HCT116 (cell line): ENCODE results near the gene HDAC2. TPM values are rescaled to one million over a fixed set of nuclear protein-coding genes. Genes with fewer than 3 reads are reported as not detected.

Experiments used
- ATAC-seq: fragments of 200-7000 bp; cut with Tn5 transposase; 2 replicates; pipeline ENCODE4 v1.9.1; 2020; ENCODE audit warnings: mild to moderate bottlenecking, moderate library complexity
- BruUV-seq: library from RNA; stranded (reverse); fragments of 400-500 nt; replicated peaks from 2 replicates; lab custom pipeline; 2021; lab: Mats Ljungman, UMichigan
- CTCF ChIA-PET: fragments of 300-600 bp; sonication (Branson Sonifier 250); formaldehyde crosslinking; loops from one replicate; lab custom pipeline; 2021; ENCODE audit warnings: antibody characterized with exemption; lab: Charles Lee
- POLR2A ChIA-PET: fragments of 300-600, 350-600 bp; sonication (Branson Sonifier 250); formaldehyde crosslinking; loops from one replicate; lab custom pipeline; 2021; ENCODE audit warnings: antibody characterized with exemption; lab: Charles Lee
- RAD21 ChIA-PET, 2 experiments: fragments of 300-600 bp; sonication (Branson Sonifier 250); formaldehyde crosslinking; loops; one replicate each; lab custom pipeline; 2023; ENCODE audit warnings: low total read pairs in 2 of 2; ENCODE audit not compliant: uncharacterized antibody in 2 of 2, unreplicated experiment in 2 of 2, low non-redundant PET in 1 of 2; lab: Charles Lee
- DNase-seq: peaks from one replicate; pipeline ENCODE4 v3.0.0-alpha.2; 2010; ENCODE audit warnings: low read depth, low spot score
- H2AFZ ChIP-seq: fragments of 200-600 bp; shearing (Covaris generic), sonication (generic); 2 replicates; pipeline ENCODE4 v1.6.1; 2017; ENCODE audit warnings: low read depth, mixed run types, mixed read lengths, antibody characterized with exemption, low read length; ENCODE audit not compliant: poor library complexity, severe bottlenecking
- H3K27ac ChIP-seq: 2 replicates; pipeline ENCODE4 v1.5.1; 2012; ENCODE audit warnings: low read depth, low read length
- H3K27me3 ChIP-seq: fragments of 200-600 bp; sonication (generic); 2 replicates; pipeline ENCODE4 v1.6.1; 2016; ENCODE audit warnings: mixed run types, low read length, mixed read lengths; ENCODE audit not compliant: insufficient read depth
- H3K36me3 ChIP-seq, 2 experiments: fragments of 200-500 bp in 1 of 2; fragments of 200-600 bp in 1 of 2; sonication (Bioruptor generic) in 1 of 2; sonication (generic) in 1 of 2; 2 replicates each; pipeline versions ENCODE4 v1.5.1 to v1.6.1; 2014 to 2016; ENCODE audit warnings: low read length in 2 of 2, inconsistent platforms in 1 of 2, mixed read lengths in 1 of 2, mixed run types in 1 of 2; ENCODE audit not compliant: insufficient read depth in 2 of 2, control insufficient read depth in 1 of 2
- H3K4me1 ChIP-seq, 2 experiments: fragments of 200-600 bp in 1 of 2; sonication (generic) in 1 of 2; 2 replicates each; pipeline versions ENCODE4 v1.5.1 to v1.6.1; 2012 to 2017; ENCODE audit warnings: low read length in 2 of 2, inconsistent platforms in 1 of 2, mild to moderate bottlenecking in 1 of 2, mixed read lengths in 1 of 2, mixed run types in 1 of 2, moderate library complexity in 1 of 2; ENCODE audit not compliant: insufficient read depth in 2 of 2, control insufficient read depth in 1 of 2
- H3K4me2 ChIP-seq: fragments of 200-600 bp; sonication (generic); 2 replicates; pipeline ENCODE4 v1.6.1; 2017; ENCODE audit warnings: mixed run types, low read length, mixed read lengths
- H3K4me3 ChIP-seq, 2 experiments: fragments of 200-600 bp in 1 of 2; sonication (generic) in 1 of 2; replicated peaks in 1 of 2; 2 replicates each; pipeline ENCODE4 v1.5.1; 2011 to 2016; ENCODE audit warnings: low read length in 2 of 2, control low read depth in 1 of 2, low read depth in 1 of 2, mild to moderate bottlenecking in 1 of 2, mixed read lengths in 1 of 2, mixed run types in 1 of 2
- H3K79me2 ChIP-seq: fragments of 200-600 bp; sonication (generic); 2 replicates; pipeline ENCODE4 v1.6.1; 2017; ENCODE audit warnings: mild to moderate bottlenecking, mixed run types, low read length, moderate library complexity, mixed read lengths; ENCODE audit not compliant: insufficient read depth
- H3K9ac ChIP-seq: fragments of 200-600 bp; sonication (generic); 2 replicates; pipeline ENCODE4 v1.6.1; 2016; ENCODE audit warnings: low read length, mixed read lengths
- H3K9me2 ChIP-seq: fragments of 200-600 bp; sonication (generic), shearing (Covaris generic); 2 replicates; pipeline ENCODE4 v1.6.1; 2017; ENCODE audit warnings: mixed run types, mild to moderate bottlenecking, moderate library complexity; ENCODE audit not compliant: insufficient read depth
- H3K9me3 ChIP-seq, 2 experiments: fragments of 200-500 bp in 1 of 2; fragments of 200-600 bp in 1 of 2; sonication (Bioruptor generic) in 1 of 2; sonication (generic) in 1 of 2; 2 replicates each; pipeline ENCODE4 v1.6.1; 2014 to 2017; ENCODE audit warnings: low read length in 2 of 2, mixed read lengths in 2 of 2, inconsistent platforms in 1 of 2, low read depth in 1 of 2, mild to moderate bottlenecking in 1 of 2, mixed run types in 1 of 2, moderate library complexity in 1 of 2; ENCODE audit not compliant: control insufficient read depth in 1 of 2, insufficient read depth in 1 of 2
- H4K20me1 ChIP-seq: fragments of 200-600 bp; sonication (generic), shearing (Covaris generic); 2 replicates; pipeline ENCODE4 v1.6.1; 2017; ENCODE audit warnings: mixed run types, mild to moderate bottlenecking, moderate library complexity; ENCODE audit not compliant: insufficient read depth
- ATF3 ChIP-seq: IDR thresholded peaks from 2 replicates; pipeline ENCODE4 v1.6.1; 2012
- CTCF ChIP-seq, 3 experiments: fragments of 200-600 bp in 1 of 3; sonication (generic) in 1 of 3; IDR thresholded peaks in 2 of 3; conservative IDR thresholded peaks in 1 of 3; 2 replicates each; pipeline ENCODE4 v1.5.1; 2012 to 2017; ENCODE audit warnings: low read depth in 2 of 3, low read length in 2 of 3, antibody characterized with exemption in 1 of 3, borderline replicate concordance in 1 of 3, control low read depth in 1 of 3, mild to moderate bottlenecking in 1 of 3, mixed read lengths in 1 of 3, mixed run types in 1 of 3, moderate library complexity in 1 of 3; ENCODE audit not compliant: insufficient read depth in 1 of 3
- ELF1 ChIP-seq: IDR thresholded peaks from 2 replicates; pipeline ENCODE4 v1.6.1; 2012; ENCODE audit warnings: low read depth, borderline replicate concordance
- FOSL1 ChIP-seq: IDR thresholded peaks from 2 replicates; pipeline ENCODE4 v1.6.1; 2012; ENCODE audit warnings: low read depth
- RAD21 ChIP-seq: IDR thresholded peaks from 2 replicates; pipeline ENCODE4 v1.6.1; 2012; ENCODE audit warnings: low read depth, mild to moderate bottlenecking
- REST ChIP-seq: IDR thresholded peaks from 2 replicates; pipeline ENCODE4 v1.6.1; 2012; ENCODE audit warnings: low read depth
- SRF ChIP-seq: IDR thresholded peaks from 2 replicates; pipeline ENCODE4 v1.6.1; 2012; ENCODE audit warnings: low read depth
- YY1 ChIP-seq: IDR thresholded peaks from 2 replicates; pipeline ENCODE4 v1.6.1; 2011; ENCODE audit warnings: low read length, low read depth, moderate library complexity, mild to moderate bottlenecking; ENCODE audit not compliant: insufficient replicate concordance; ENCODE audit errors: extremely low read depth
- ZBTB33 ChIP-seq: IDR thresholded peaks from 2 replicates; pipeline ENCODE4 v1.6.1; 2011; ENCODE audit warnings: mild to moderate bottlenecking, low read length, moderate library complexity; ENCODE audit not compliant: insufficient replicate concordance; ENCODE audit errors: extremely low read depth
- intact Hi-C: fragments of 100-400 bp; cut with micrococcal nuclease; formaldehyde crosslinking; loops from 2 replicates; pipeline ENCODE4 v1.10.0; 2022
- total RNA-seq: library from RNA; stranded (reverse); gene quantifications from one replicate; pipeline ENCODE4 v1.2.1, GENCODE V29; 2021; ENCODE audit not compliant: unreplicated experiment

HDAC2 gene
- total RNA-seq, 1 experiment from 2014 or later = 153 TPM

- H3K27ac ChIP-seq = no peak overlapping the region
- H3K79me2 ChIP-seq = no peaks in the 10 kb centered on the region
- intact Hi-C loops = no loop called here
- no peak for ATAC-seq
- no peaks in the 10 kb centered on the region for H3K9me3 ChIP-seq
- TF ChIP-seq RAD21 (no peak), FOSL1 (no peak), ELF1 (no peak), YY1 (no peak)
- H3K4me1 ChIP-seq = no peaks in the 10 kb centered on the region
- RAD21 ChIA-PET = interaction anchor here in 1 of 2 experiments (1.6 kb wide), 1 partner anchor 126 kb away, joined by 4 read pairs; no protein-coding TSS in a partner anchor
- no peak overlapping the region for H3K4me3 ChIP-seq
- H4K20me1 ChIP-seq = no peaks in the 10 kb centered on the region
- POLR2A ChIA-PET = no interaction called here
- no peaks in the 10 kb centered on the region for H3K36me3 ChIP-seq
- no peak overlapping the region for H3K4me2 ChIP-seq
- CTCF ChIA-PET = interaction anchor here (1.7 to 2.3 kb wide), 2 partner anchors 127 to 323 kb away, joined by 7 to 30 read pairs; no protein-coding TSS in a partner anchor
- no TSS peak for BruUV-seq
- H3K27me3 ChIP-seq = no peaks in the 10 kb centered on the region
- no peak overlapping the region for H3K9ac ChIP-seq
- H2AFZ ChIP-seq = no peak overlapping the region
- H3K9me2 ChIP-seq = no peaks in the 10 kb centered on the region
- no peak for DNase-seq
Measured at GRCh38 chr6:113982055-113982550, 11.2 kb upstream of the HDAC2 start.

GRCh38 chr6:113980937-113981554, 10.1 kb upstream of the HDAC2 start:
- ATAC-seq = peak; percentile 100
- no peak for TF ChIP-seq ZBTB33
- no peak for TF ChIP-seq SRF
- no peak for TF ChIP-seq REST
- no peak for TF ChIP-seq ATF3
- TF ChIP-seq CTCF (IDR thresholded peaks at IDR 0.05 in 2 of 3, conservative IDR thresholded peaks at IDR 0.05 in 1 of 3; ENCODE audit: borderline replicate concordance in 1 of 3, insufficient read depth in 1 of 3, low read depth in 2 of 3, low read length in 2 of 3) = peak in 2 of 3 experiments; percentile 76 to 80; a peak in 4 of 6 replicates
- TF ChIP-seq RAD21 = peak; percentile 47

More at GRCh38 chr6:113980937-113981554, 10.1 kb upstream of the HDAC2 start:
- Histone ChIP-seq H2AFZ (no peak overlapping the region), H3K9me2 (no peaks in the 10 kb centered on the region), H3K36me3 (no peaks in the 10 kb centered on the region), H3K4me2 (no peak overlapping the region), H3K27ac (no peak overlapping the region), H3K4me3 (no peak overlapping the region), H3K4me1 (no peaks in the 10 kb centered on the region), H3K27me3 (no peaks in the 10 kb centered on the region), H3K9ac (no peak overlapping the region), H3K9me3 (no peaks in the 10 kb centered on the region), H4K20me1 (no peaks in the 10 kb centered on the region), H3K79me2 (no peaks in the 10 kb centered on the region)
- RAD21 ChIA-PET = interaction anchor here (0.6 to 1.6 kb wide), 4 partner anchors 13 to 324 kb away, joined by 3 to 4 read pairs (median 3); no protein-coding TSS in a partner anchor
- CTCF ChIA-PET = interaction anchor here (0.8 to 2.3 kb wide), 7 partner anchors 8 to 324 kb away, joined by 3 to 30 read pairs (median 5); no protein-coding TSS in a partner anchor
- POLR2A ChIA-PET = interaction anchor here (1.1 kb wide), 1 partner anchor 127 kb away, joined by 3 read pairs; no protein-coding TSS in a partner anchor
- intact Hi-C loops = no loop called here
- DNase-seq = no peak
- BruUV-seq = no TSS peak
